ENCODE results near the gene METAP1D.

- TF ChIP-seq, protein P1, sequence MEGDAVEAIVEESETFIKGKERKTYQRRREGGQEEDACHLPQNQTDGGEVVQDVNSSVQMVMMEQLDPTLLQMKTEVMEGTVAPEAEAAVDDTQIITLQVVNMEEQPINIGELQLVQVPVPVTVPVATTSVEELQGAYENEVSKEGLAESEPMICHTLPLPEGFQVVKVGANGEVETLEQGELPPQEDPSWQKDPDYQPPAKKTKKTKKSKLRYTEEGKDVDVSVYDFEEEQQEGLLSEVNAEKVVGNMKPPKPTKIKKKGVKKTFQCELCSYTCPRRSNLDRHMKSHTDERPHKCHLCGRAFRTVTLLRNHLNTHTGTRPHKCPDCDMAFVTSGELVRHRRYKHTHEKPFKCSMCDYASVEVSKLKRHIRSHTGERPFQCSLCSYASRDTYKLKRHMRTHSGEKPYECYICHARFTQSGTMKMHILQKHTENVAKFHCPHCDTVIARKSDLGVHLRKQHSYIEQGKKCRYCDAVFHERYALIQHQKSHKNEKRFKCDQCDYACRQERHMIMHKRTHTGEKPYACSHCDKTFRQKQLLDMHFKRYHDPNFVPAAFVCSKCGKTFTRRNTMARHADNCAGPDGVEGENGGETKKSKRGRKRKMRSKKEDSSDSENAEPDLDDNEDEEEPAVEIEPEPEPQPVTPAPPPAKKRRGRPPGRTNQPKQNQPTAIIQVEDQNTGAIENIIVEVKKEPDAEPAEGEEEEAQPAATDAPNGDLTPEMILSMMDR (IDR thresholded peaks at IDR 0.05; ENCODE audit: extremely low read depth in 1 of 2, insufficient read depth in 1 of 2, low read depth in 1 of 2, low read length in 2 of 2), result no peak
- TF ChIP-seq POLR2A (IDR thresholded peaks at IDR 0.05; ENCODE audit: low read depth, low read length) (no peak), EZH2 (IDR thresholded peaks at IDR 0.05; ENCODE audit: borderline replicate concordance, low read depth, low read length, severe bottlenecking) (no peak), GATA2 (IDR thresholded peaks at IDR 0.05; ENCODE audit: insufficient read depth, insufficient read length, low read depth, low read length) (no peak), POLR2AphosphoS5 (IDR thresholded peaks at IDR 0.05; ENCODE audit: insufficient read depth, low read depth, low read length) (no peak), MAX (IDR thresholded peaks at IDR 0.05; ENCODE audit: insufficient read depth, insufficient read length) (no peak), FOS (IDR thresholded peaks at IDR 0.05; ENCODE audit: borderline replicate concordance, insufficient read depth, low read length) (no peak)
These were observed 109.7 kb downstream of the METAP1D start for GRCh38 chr2:172109256-172109987.

Data from endothelial cell of umbilical vein (primary cell).